Measurements from ENCODE around the gene FCN1. TPM values are rescaled to one million over a fixed set of nuclear protein-coding genes. Genes with fewer than 3 reads are reported as not detected.

The FCN1 gene
- total and polyA plus RNA-seq, 9 of the 15 experiments (the other 6 are each of a cell fraction or from before 2014, with no cell fraction given), result not detected

- H3K9ac ChIP-seq (ENCODE audit: insufficient read depth in 1 of 2, low read depth in 2 of 2, low read length in 2 of 2), result no peak overlapping the region
- FAIRE-seq (no peak), ATAC-seq (no peak), DNase-seq (ENCODE audit: extremely low read depth in 1 of 4, low spot score in 3 of 4) (no peak)
- H3K79me2 ChIP-seq (ENCODE audit: control insufficient read depth, insufficient read depth, low read length), result no peaks in the 10 kb centered on the region
- no peak overlapping the region for H3K4me3 ChIP-seq
- in situ Hi-C loops (cut with MboI), result no loop called here
- ChIA-PET POLR2A (interaction anchor here (0.6 kb wide), 1 partner anchor 26 kb away, joined by 3 read pairs; no protein-coding TSS in a partner anchor), CTCF (ENCODE audit: low intra/inter-chr PET ratio) (interaction anchor here (0.7 kb wide), 1 partner anchor 19 kb away, joined by 3 read pairs; no protein-coding TSS in a partner anchor)
- H3K9me3 ChIP-seq (replicated peaks; ENCODE audit: control insufficient read depth, insufficient read depth, low read depth, low read length), result no peaks in the 10 kb centered on the region
- no peak overlapping the region for H2AFZ ChIP-seq (ENCODE audit: low read depth, low read length)
- peaks cover 0 to 5% of the 10 kb centered on the region in 2 experiments; a peak in 1 of 5 replicates for H3K27me3 ChIP-seq (ENCODE audit: control insufficient read depth in 2 of 2, insufficient read depth in 2 of 2, low read length in 2 of 2)
- no peaks in the 10 kb centered on the region for H3K4me1 ChIP-seq (replicated peaks in 1 of 2; ENCODE audit: control insufficient read depth in 2 of 2, insufficient read depth in 2 of 2, low read length in 2 of 2)
- H3K27ac ChIP-seq (ENCODE audit: extremely low read depth, low read depth, low read length), result no peak overlapping the region
- H3K9me1 ChIP-seq (ENCODE audit: control insufficient read depth, insufficient read depth, low read length), result no peaks in the 10 kb centered on the region
- H3K36me3 ChIP-seq (ENCODE audit: control insufficient read depth, insufficient read depth, low read length), result no peaks in the 10 kb centered on the region
- BruUV-seq (replicated peaks), result no TSS peak
- peak; percentile 45; the same call in 1 of the 2 replicates for TF ChIP-seq MAFF (IDR thresholded peaks at IDR 0.05; ENCODE audit: low read length)
- TF ChIP-seq MEIS2 (IDR thresholded peaks at IDR 0.05; ENCODE audit: partially characterized antibody), result no peak
- peak; percentile 39; the same call in 1 of the 2 replicates for TF ChIP-seq MAFG (tag; conservative IDR thresholded peaks at IDR 0.05)
- peak; percentile 35; the same call in 1 of the 2 replicates for TF ChIP-seq C11orf30 (IDR thresholded peaks at IDR 0.05; ENCODE audit: low read depth)
- peak; percentile 70 for TF ChIP-seq ZNF316 (IDR thresholded peaks at IDR 0.05)
- WGBS (ENCODE audit: insufficient coverage, low coverage, missing lambda C conversion rate), result under 1% methylated on average over 14 of the region's 14 CpGs
- intact Hi-C loops (cut with micrococcal nuclease), result no loop called here
- no peak overlapping the region for H3K4me2 ChIP-seq (ENCODE audit: insufficient read depth, low read length)
- H4K20me1 ChIP-seq (replicated peaks; ENCODE audit: control insufficient read depth, insufficient read depth, low read length), result no peaks in the 10 kb centered on the region
Measured at GRCh38 chr9:134896834-134897583, 20.7 kb downstream of the FCN1 start.
